LNCAP (cell line): Measurements from ENCODE around the gene RAB3D.

ENCODE experiments used
- CTCF ChIP-seq: fragments of 450-650 bp; IDR thresholded peaks from 2 replicates; pipeline ENCODE4 v1.5.1; 2017; ENCODE audit warnings: mild to moderate bottlenecking

The RAB3D gene

GRCh38 chr19:11361771-11362731 lies 22.6 kb upstream of the RAB3D start:
- TF ChIP-seq CTCF = no peak

GRCh38 chr19:11361037-11361770 lies 21.7 kb upstream of the RAB3D start:
- TF ChIP-seq CTCF = no peak

DNA sequence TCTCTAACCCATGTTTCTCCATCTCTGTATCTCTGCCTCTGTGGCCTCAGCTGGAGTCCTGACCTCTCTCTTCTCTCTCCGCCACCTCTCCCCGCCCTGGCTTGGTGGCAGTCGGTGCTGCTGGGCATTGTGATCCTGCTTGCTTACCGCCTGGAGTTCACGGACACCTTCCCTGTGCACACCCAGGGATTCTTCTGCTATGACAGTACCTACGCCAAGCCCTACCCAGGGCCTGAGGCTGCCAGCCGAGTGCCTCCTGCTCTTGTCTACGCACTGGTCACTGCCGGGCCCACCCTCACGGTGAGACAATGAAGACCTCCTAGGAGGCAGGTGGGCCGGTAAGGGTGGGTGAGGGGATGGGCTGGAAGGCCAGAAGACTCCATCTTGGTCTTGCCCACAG lies 20.0 kb upstream of the RAB3D start:
- TF ChIP-seq CTCF = no peak

DNA sequence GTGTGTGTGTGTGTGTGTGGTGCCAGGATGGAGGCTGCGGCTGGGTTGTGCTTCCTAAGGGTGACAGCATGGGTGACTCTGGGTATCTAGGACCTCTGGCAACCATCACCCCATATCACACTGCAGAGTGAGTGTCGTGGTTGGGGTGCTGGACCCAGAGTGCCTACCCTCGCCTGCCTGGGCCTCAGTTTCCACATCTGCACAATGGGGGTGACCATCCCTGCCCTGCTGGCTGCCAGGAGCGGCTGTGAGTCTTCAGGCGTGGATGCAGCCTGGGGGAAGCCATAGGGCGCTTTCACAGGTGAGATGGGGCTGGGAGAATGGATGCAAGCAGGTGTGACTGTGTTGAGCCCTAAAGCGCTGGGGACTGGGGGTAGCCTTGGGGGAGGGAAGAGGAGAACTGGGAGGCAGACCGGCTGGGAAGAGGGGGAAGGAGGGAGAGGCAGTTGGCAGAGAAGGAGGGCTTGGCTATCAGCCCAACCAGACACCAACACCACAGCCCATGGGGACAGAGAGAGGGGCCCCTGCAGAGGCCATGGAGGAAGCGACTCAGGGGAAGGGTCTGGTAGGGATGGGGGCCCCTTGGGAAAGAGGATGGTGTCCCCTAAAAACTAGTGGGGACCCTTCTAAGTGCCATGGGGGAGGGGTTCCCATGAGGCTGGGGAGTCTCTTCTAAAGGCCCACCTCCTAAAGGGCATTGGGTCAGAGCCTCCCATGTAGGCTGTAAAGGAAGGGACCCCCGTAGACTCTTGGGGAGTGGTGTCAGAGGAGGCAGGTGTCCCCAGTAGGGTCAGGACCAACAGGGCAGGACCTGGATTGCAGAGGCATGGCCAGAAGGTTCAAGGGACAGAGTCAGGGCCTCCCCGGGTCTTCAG lies 17.5 kb upstream of the RAB3D start:
- no peak for TF ChIP-seq CTCF

DNA sequence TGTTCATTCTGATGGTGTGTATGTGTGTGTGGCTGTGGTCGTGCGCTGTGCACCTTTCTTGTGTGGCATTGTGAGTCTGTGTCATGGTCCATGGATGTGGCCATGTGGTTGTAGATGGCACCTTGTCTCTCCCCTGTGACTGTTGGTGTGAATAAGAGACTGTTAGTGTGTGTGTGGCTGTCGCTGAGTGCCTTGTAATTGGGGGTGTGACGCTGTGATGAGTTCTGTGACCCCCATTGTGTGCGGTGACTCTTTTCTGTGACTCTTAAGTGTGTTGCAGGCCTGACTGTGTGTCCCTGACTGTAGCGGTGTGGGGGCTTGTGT lies 16.6 kb upstream of the RAB3D start:
- no peak for TF ChIP-seq CTCF

DNA sequence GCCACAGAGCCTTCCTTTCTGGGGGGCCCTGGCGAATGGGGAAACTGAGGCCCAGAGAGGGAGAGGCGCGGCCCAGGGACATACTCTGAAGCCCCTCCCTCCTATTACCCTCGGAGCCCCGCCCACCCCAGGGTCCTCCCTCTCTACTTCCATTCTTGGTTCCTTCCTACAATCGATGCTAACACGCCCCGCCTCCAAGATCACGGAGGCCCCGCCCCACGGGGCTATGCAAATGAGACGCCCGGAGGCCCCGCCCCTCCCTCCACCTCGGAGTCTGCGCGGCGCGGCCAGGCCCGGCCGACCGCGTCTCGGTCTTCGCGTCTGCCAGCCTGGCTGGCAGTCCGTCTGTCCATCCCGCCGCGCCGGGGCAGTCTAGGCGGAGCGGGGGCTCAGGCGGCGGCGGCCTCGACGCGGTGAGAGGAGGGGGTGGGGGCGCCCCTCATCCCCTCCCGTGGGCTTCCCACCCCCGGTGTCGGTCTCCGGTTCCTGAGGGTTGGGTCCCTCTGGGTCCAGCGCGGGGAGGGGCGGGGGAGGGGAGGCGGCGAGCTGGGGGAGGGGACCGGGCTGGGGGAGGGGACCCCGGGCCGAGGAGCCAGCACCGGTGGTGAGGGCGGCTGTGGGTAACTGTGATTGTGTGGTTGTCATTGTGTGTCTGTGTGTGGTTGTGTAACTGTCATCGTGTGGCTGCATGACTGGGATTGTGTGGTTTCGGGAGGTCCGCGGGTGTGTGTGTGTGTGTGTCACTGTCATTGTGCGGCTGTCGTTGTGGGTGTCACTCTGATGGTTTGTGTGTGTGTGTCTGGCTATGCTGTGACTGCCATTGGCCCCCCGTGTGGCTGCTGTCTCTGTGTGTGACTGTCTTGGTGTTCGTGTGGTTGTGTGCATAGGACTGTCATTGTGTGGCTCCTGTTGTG lies 16.0 kb upstream of the RAB3D start, which contains the start of gene PLPPR2:
PLPPR2 (plus strand) TSS at position 273 of the 914 bp plus-strand sequence. CDS start 2,242 bp downstream, outside the sequence.
- no peak for TF ChIP-seq CTCF
